GM12878 (cell line): ENCODE measurements around the gene BBS4. TPM values are rescaled to one million over a fixed set of nuclear protein-coding genes. Genes with fewer than 3 reads are reported as not detected.

Experiments
- ATAC-seq: fragments of 200-7000 bp; cut with Tn5 transposase; 3 replicates; pipeline ENCODE4 v1.9.1; 2020; ENCODE audit warnings: mild to moderate bottlenecking, moderate library complexity
- BruUV-seq: library from RNA; stranded (reverse); fragments of 400-500 nt; replicated peaks from 2 replicates; lab custom pipeline; 2021; lab: Mats Ljungman, UMichigan
- CTCF ChIA-PET: fragments of 300-600 bp; sonication (Branson Sonifier 250); formaldehyde crosslinking; extraction: SDS; loops from one replicate; lab custom pipeline; 2021; ENCODE audit warnings: inconsistent platforms; lab: Yijun Ruan, JAX
- POLR2A ChIA-PET: fragments of 350-600 bp; formaldehyde crosslinking; extraction: SDS; loops from one replicate; lab custom pipeline; 2021; ENCODE audit warnings: inconsistent platforms; lab: Charles Lee
- RAD21 ChIA-PET: fragments of 300-600 bp; sonication (Branson Sonifier 250); formaldehyde crosslinking; loops from one replicate; lab custom pipeline; 2023; ENCODE audit warnings: antibody characterized with exemption; ENCODE audit not compliant: unreplicated experiment; lab: Charles Lee
- SMC1A ChIA-PET: fragments of 300-600 bp; sonication (Branson Sonifier 250); formaldehyde crosslinking; loops from one replicate; lab custom pipeline; 2023; ENCODE audit not compliant: unreplicated experiment, uncharacterized antibody; lab: Charles Lee
- DNase-seq: peaks from one replicate; pipeline ENCODE4 v3.0.0-alpha.2; 2011; ENCODE audit warnings: low read depth, low spot score
- FAIRE-seq: peaks from 3 replicates; lab custom pipeline; 2011; peaks lifted over from hg19 to GRCh38; lab: Jason Lieb, UNC
- H2AFZ ChIP-seq: 2 replicates; pipeline ENCODE4 v1.6.0; 2011; ENCODE audit warnings: low read depth, low read length, control low read depth; ENCODE audit not compliant: control insufficient read depth
- H3K27ac ChIP-seq: 2 replicates; pipeline ENCODE4 v1.5.1; 2011; ENCODE audit warnings: control low read depth; ENCODE audit not compliant: control insufficient read depth, insufficient read depth
- H3K27me3 ChIP-seq, 2 experiments: replicated peaks in 1 of 2; 2 replicates each; pipeline versions ENCODE4 v1.6.0 to v1.6.1; 2011; ENCODE audit warnings: low read length in 1 of 2; ENCODE audit not compliant: control insufficient read depth in 2 of 2, insufficient read depth in 2 of 2
- H3K36me3 ChIP-seq, 2 experiments: 2 replicates each; pipeline ENCODE4 v1.5.1; 2011; ENCODE audit warnings: low read length in 1 of 2; ENCODE audit not compliant: control insufficient read depth in 2 of 2, insufficient read depth in 2 of 2
- H3K4me1 ChIP-seq: 2 replicates; pipeline ENCODE4 v1.6.1; 2011; ENCODE audit warnings: mild to moderate bottlenecking, low read length, moderate library complexity, mixed read lengths; ENCODE audit not compliant: control insufficient read depth, insufficient read depth
- H3K4me2 ChIP-seq: 2 replicates; pipeline ENCODE4 v1.6.0; 2011; ENCODE audit warnings: control low read depth; ENCODE audit not compliant: control insufficient read depth, insufficient read depth
- H3K4me3 ChIP-seq: fragments of 200-600 bp; sonication (generic); 2 replicates; pipeline ENCODE4 v1.5.1; 2016
- H3K79me2 ChIP-seq: 2 replicates; pipeline ENCODE4 v1.6.0; 2011; ENCODE audit warnings: low read length; ENCODE audit not compliant: control insufficient read depth, insufficient read depth
- H3K9ac ChIP-seq: 2 replicates; pipeline ENCODE4 v1.8.0; 2011; ENCODE audit warnings: low read length, control low read depth, mixed read lengths; ENCODE audit not compliant: control insufficient read depth, insufficient read depth
- H3K9me3 ChIP-seq: replicated peaks from 3 replicates; pipeline ENCODE4 v1.5.1; 2011; ENCODE audit warnings: mild to moderate bottlenecking, low read length; ENCODE audit not compliant: control insufficient read depth, insufficient read depth
- H4K20me1 ChIP-seq: 2 replicates; pipeline ENCODE4 v1.6.0; 2011; ENCODE audit not compliant: control insufficient read depth, insufficient read depth
- CREM ChIP-seq: IDR thresholded peaks from 2 replicates; pipeline ENCODE4 v1.6.1; 2014; ENCODE audit warnings: antibody characterized with exemption, low read depth
- HDAC6 ChIP-seq: fragments of 200-600 bp; sonication (generic); IDR thresholded peaks from one replicate; pipeline ENCODE4 v1.8.0; 2017; ENCODE audit warnings: antibody characterized with exemption; ENCODE audit not compliant: unreplicated experiment
- IKZF1 ChIP-seq: fragments of 450-650 bp; conservative IDR thresholded peaks from 2 replicates; pipeline ENCODE4 v1.6.1; 2017; ENCODE audit warnings: antibody characterized with exemption, mild to moderate bottlenecking
- JUNB ChIP-seq: IDR thresholded peaks from 2 replicates; pipeline ENCODE4 v1.6.1; 2016; ENCODE audit warnings: antibody characterized with exemption, mild to moderate bottlenecking
- NBN ChIP-seq: fragments of 450-650 bp; IDR thresholded peaks from 2 replicates; pipeline ENCODE4 v1.6.1; 2016
- RBBP5 ChIP-seq: fragments of 200-600 bp; sonication (generic); conservative IDR thresholded peaks from 2 replicates; pipeline ENCODE4 v1.6.1; 2016
- SPI1 ChIP-seq: IDR thresholded peaks from 2 replicates; pipeline ENCODE4 v1.6.1; 2011; ENCODE audit warnings: low read depth, mild to moderate bottlenecking, low read length, moderate library complexity, borderline replicate concordance; ENCODE audit not compliant: insufficient read depth
- YY1 ChIP-seq: IDR thresholded peaks from 2 replicates; pipeline ENCODE4 v1.6.1; 2011; ENCODE audit warnings: low read depth, mild to moderate bottlenecking, low read length
- ZNF207 ChIP-seq: fragments of 450-650 bp; IDR thresholded peaks from 2 replicates; pipeline ENCODE4 v1.6.1; 2014; ENCODE audit warnings: antibody characterized with exemption, mild to moderate bottlenecking, borderline replicate concordance
- ZNF384 ChIP-seq: IDR thresholded peaks from 2 replicates; pipeline ENCODE4 v1.6.1; 2012; ENCODE audit warnings: low read depth, mild to moderate bottlenecking, low read length, improper control_type of control experiment, borderline replicate concordance
- ZSCAN29 ChIP-seq: fragments of 450-650 bp; IDR thresholded peaks from 2 replicates; pipeline ENCODE4 v1.6.1; 2017; ENCODE audit warnings: mild to moderate bottlenecking, moderate library complexity
- WGBS: methylation state at CpG from one replicate; pipeline ENCODE4 v1.1.6; 2016; ENCODE audit warnings: low lambda C conversion rate; ENCODE audit not compliant: insufficient replicate concordance, insufficient coverage; ENCODE audit errors: missing lambda C conversion rate; 5-methylcytosine and 5-hydroxymethylcytosine counted together
- in situ Hi-C: fragments of 300-500 bp; cut with MboI; formaldehyde crosslinking; loops from 9 replicates; pipeline ENCODE4 v1.14.3; 2018; ENCODE audit warnings: mixed read lengths
- intact Hi-C: fragments of 100-400 bp; cut with micrococcal nuclease; formaldehyde crosslinking; loops from one replicate; pipeline ENCODE4 v1.14.2; 2022; ENCODE audit not compliant: unreplicated experiment
- polyA plus RNA-seq, 11 experiments: library from polyadenylated mRNA; depleted of rRNA in 4 of 11; unstranded in 6 of 11; stranded (reverse) in 5 of 11; fragments of >200 nt; fragmentation: Nextera tagmentation in 4 of 11; fragmentation: Illumina TruSeq in 1 of 11; extraction: Ambion mirVana in 4 of 11; extraction: Trizol in 1 of 11; gene quantifications; 1 replicate in 1 of 11; 2 replicates in 10 of 11; pipeline versions ENCODE4 v1.2.1 to v1.2.3, GENCODE V29; 2011 to 2016; ENCODE audit warnings: inconsistent platforms in 2 of 11, missing spikeins in 2 of 11, low read depth in 1 of 11
- total RNA-seq, 4 experiments: library from RNA; depleted of rRNA in 3 of 4; stranded (reverse); fragments of >200 nt in 3 of 4; fragmentation: Illumina TruSeq in 1 of 4; extraction: Trizol in 1 of 4; gene quantifications; 2 replicates each; pipeline versions ENCODE4 v1.2.1 to v1.2.3, GENCODE V29; 2013 to 2021
- TF ChIP-seq, protein P1 (sequence below): fragments of 450-650 bp; formaldehyde crosslinking; IDR thresholded peaks from 2 replicates; pipeline ENCODE4 v1.5.0; 2022; ENCODE audit warnings: mild to moderate bottlenecking, missing genetic modification characterization
- TF ChIP-seq, protein P2 (sequence below): fragments of 450-650 bp; IDR thresholded peaks from 2 replicates; pipeline ENCODE4 v1.6.1; 2017; ENCODE audit warnings: low read depth, mild to moderate bottlenecking, moderate library complexity
- TF ChIP-seq, protein P3 (sequence below): fragments of 150-350 bp; IDR thresholded peaks from 2 replicates; pipeline ENCODE4 v1.6.1; 2014; ENCODE audit warnings: mild to moderate bottlenecking, low read depth, low read length

The BBS4 gene
- total and polyA plus RNA-seq, 10 of the 15 experiments (the other 5 are each of a cell fraction or from before 2014, with no cell fraction given), result 7.2 to 22.1 (median 9.9) TPM

DNA sequence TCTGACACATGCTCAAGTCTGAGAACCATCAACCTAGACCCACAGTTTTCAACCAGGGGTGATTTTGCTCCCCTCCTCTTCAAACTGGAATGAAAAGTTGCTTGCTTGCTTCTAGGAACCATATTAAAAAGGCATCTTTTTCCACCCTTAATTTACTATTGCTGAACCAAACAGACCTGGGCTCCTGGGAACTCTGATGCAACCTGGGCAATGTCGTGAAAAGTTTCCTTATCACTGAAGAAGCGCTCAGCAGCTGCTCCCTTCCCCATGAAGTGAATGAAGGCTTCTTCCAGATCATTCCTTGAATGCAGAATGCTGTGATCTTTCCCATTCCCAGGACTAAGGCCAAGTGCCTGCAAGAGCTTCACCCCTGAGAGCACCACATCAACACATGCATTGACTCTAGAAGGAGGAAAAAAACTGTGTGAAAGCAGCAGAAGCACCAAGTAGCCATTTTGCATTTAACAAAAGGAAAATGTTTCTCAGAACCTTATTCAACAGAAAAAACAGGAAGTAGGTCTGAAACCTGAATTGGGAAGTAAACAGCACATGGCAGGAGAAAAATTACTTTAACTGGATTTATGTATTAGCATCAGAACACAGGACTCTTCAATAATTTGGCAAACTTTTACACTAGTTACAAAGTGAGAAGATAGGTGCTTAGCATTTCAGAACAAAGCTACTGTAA lies 88.8 kb downstream of the BBS4 start:
- CTCF ChIA-PET, result interaction anchor here (0.7 to 1.5 kb wide), 2 partner anchors 10 kb away, joined by 3 read pairs; no protein-coding TSS in a partner anchor
- in situ Hi-C loops, result no loop called here
- peak; percentile 59 for TF ChIP-seq YY1
- TF ChIP-seq IKZF1, result peak; percentile 24; the same call in 1 of the 2 replicates
- TF ChIP-seq JUNB, result no peak
- TF ChIP-seq, protein P1, sequence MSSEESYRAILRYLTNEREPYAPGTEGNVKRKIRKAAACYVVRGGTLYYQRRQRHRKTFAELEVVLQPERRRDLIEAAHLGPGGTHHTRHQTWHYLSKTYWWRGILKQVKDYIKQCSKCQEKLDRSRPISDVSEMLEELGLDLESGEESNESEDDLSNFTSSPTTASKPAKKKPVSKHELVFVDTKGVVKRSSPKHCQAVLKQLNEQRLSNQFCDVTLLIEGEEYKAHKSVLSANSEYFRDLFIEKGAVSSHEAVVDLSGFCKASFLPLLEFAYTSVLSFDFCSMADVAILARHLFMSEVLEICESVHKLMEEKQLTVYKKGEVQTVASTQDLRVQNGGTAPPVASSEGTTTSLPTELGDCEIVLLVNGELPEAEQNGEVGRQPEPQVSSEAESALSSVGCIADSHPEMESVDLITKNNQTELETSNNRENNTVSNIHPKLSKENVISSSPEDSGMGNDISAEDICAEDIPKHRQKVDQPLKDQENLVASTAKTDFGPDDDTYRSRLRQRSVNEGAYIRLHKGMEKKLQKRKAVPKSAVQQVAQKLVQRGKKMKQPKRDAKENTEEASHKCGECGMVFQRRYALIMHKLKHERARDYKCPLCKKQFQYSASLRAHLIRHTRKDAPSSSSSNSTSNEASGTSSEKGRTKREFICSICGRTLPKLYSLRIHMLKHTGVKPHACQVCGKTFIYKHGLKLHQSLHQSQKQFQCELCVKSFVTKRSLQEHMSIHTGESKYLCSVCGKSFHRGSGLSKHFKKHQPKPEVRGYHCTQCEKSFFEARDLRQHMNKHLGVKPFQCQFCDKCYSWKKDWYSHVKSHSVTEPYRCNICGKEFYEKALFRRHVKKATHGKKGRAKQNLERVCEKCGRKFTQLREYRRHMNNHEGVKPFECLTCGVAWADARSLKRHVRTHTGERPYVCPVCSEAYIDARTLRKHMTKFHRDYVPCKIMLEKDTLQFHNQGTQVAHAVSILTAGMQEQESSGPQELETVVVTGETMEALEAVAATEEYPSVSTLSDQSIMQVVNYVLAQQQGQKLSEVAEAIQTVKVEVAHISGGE (CRISPR knock-in tag), result no peak
- no peak for TF ChIP-seq NBN
- no peak for TF ChIP-seq CREM
- TF ChIP-seq SPI1, result peak; percentile 71; the same call in 1 of the 2 replicates
- TF ChIP-seq, protein P2, sequence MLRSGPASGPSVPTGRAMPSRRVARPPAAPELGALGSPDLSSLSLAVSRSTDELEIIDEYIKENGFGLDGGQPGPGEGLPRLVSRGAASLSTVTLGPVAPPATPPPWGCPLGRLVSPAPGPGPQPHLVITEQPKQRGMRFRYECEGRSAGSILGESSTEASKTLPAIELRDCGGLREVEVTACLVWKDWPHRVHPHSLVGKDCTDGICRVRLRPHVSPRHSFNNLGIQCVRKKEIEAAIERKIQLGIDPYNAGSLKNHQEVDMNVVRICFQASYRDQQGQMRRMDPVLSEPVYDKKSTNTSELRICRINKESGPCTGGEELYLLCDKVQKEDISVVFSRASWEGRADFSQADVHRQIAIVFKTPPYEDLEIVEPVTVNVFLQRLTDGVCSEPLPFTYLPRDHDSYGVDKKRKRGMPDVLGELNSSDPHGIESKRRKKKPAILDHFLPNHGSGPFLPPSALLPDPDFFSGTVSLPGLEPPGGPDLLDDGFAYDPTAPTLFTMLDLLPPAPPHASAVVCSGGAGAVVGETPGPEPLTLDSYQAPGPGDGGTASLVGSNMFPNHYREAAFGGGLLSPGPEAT, result 0 out of 2 replicates have a peak, but pooled peaks have one; percentile 30
- TF ChIP-seq HDAC6, result no peak
- no peak for TF ChIP-seq ZNF207
- TF ChIP-seq ZSCAN29, result no peak
- TF ChIP-seq ZNF384, result no peak
- no peak for TF ChIP-seq RBBP5
- TF ChIP-seq, protein P3, sequence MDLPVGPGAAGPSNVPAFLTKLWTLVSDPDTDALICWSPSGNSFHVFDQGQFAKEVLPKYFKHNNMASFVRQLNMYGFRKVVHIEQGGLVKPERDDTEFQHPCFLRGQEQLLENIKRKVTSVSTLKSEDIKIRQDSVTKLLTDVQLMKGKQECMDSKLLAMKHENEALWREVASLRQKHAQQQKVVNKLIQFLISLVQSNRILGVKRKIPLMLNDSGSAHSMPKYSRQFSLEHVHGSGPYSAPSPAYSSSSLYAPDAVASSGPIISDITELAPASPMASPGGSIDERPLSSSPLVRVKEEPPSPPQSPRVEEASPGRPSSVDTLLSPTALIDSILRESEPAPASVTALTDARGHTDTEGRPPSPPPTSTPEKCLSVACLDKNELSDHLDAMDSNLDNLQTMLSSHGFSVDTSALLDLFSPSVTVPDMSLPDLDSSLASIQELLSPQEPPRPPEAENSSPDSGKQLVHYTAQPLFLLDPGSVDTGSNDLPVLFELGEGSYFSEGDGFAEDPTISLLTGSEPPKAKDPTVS, result no peak
- TF ChIP-seq, all 136 proteins: peak for 4
- no peaks in the 10 kb centered on the region for H4K20me1 ChIP-seq
- peak overlapping the region; percentile 1; the same call in 1 of the 2 replicates for H3K4me3 ChIP-seq
- H3K9ac ChIP-seq, result no peak overlapping the region
- no peak overlapping the region; the same call in 1 of the 2 replicates for H2AFZ ChIP-seq
- no TSS peak for BruUV-seq
- peaks cover 60% of the 10 kb centered on the region for H3K79me2 ChIP-seq
- H3K27ac ChIP-seq, result peak overlapping the region; percentile 10; the same call in 1 of the 2 replicates
- peak overlapping the region; percentile 75; the same call in 1 of the 2 replicates for H3K4me2 ChIP-seq
- ChIA-PET RAD21 (interaction anchor here (1.1 kb wide), 1 partner anchor 10 kb away, joined by 3 read pairs; no protein-coding TSS in a partner anchor), POLR2A (no interaction called here), SMC1A (interaction anchor here (0.6 to 0.8 kb wide), 2 partner anchors 13 to 53 kb away, joined by 3 read pairs; no protein-coding TSS in a partner anchor)
- H3K27me3 ChIP-seq, result no peaks in the 10 kb centered on the region
- intact Hi-C loops, result loop anchor here (5.0 kb wide), 1 partner anchor 53 kb away; no protein-coding TSS in a partner anchor
- H3K36me3 ChIP-seq, result peaks cover 7 to 44% of the 10 kb centered on the region in 2 experiments
- H3K4me1 ChIP-seq, result peaks cover 22% of the 10 kb centered on the region
- peaks cover 3% of the 10 kb centered on the region; the same call in 2 of the 3 replicates for H3K9me3 ChIP-seq
- WGBS, result 100% methylated on average over 2 of the region's 2 CpGs
- DNase-seq (no peak), ATAC-seq (peak; percentile 41), FAIRE-seq (peak; percentile 47)
